Upper lobe of left lung (tissue), 6 donors: ENCODE results near the gene ASTL. TPM values are rescaled to one million over a fixed set of nuclear protein-coding genes. Genes with fewer than 3 reads are reported as not detected.

ENCODE experiments used
- ATAC-seq, 2 donors: fragments of 200-7000 bp; cut with Tn5 transposase; one replicate each; pipeline ENCODE4 v1.9.1; 2022; ENCODE audit warnings: mild to moderate bottlenecking in 2 of 2, moderate library complexity in 2 of 2; ENCODE audit not compliant: low FRiP score in 2 of 2
- DNase-seq, 2 donors: peaks; one replicate each; pipeline ENCODE4 v3.0.0-alpha.2; 2019 to 2020
- H3K27ac ChIP-seq, 4 donors: fragments of 200-600 bp; sonication (generic); one replicate each; pipeline ENCODE4 v1.5.1; 2016 to 2019
- H3K27me3 ChIP-seq, 4 donors: fragments of 200-600 bp; sonication (generic); one replicate each; pipeline ENCODE4 v1.5.1; 2017 to 2019
- H3K36me3 ChIP-seq, 4 donors: fragments of 200-600 bp; sonication (generic); one replicate each; pipeline ENCODE4 v1.5.1; 2016 to 2019
- H3K4me1 ChIP-seq, 4 donors: fragments of 200-600 bp; sonication (generic); one replicate each; pipeline ENCODE4 v1.5.1; 2018 to 2019
- H3K4me3 ChIP-seq, 4 donors: fragments of 200-600 bp; sonication (generic); one replicate each; pipeline ENCODE4 v1.5.1; 2017 to 2019; ENCODE audit warnings: mild to moderate bottlenecking in 2 of 4, moderate library complexity in 1 of 4
- H3K9me3 ChIP-seq, 4 donors: fragments of 200-600 bp; sonication (generic); one replicate each; pipeline ENCODE4 v1.5.1; 2018 to 2019
- CTCF ChIP-seq, 6 experiments: fragments of 450-650 bp in 4 of 6; fragments of 200-600 bp in 2 of 6; sonication (generic) in 2 of 6; IDR thresholded peaks; one replicate each; pipeline ENCODE4 v1.5.1; 2016 to 2019; ENCODE audit warnings: antibody characterized with exemption in 6 of 6
- EP300 ChIP-seq, 4 donors: sonication (generic); formaldehyde crosslinking; IDR thresholded peaks; one replicate each; pipeline ENCODE4 v1.5.1; 2017; ENCODE audit warnings: antibody characterized with exemption in 4 of 4, control low read depth in 2 of 4
- POLR2A ChIP-seq, 4 donors: fragments of 450-650 bp; IDR thresholded peaks; one replicate each; pipeline ENCODE4 v1.5.1; 2016 to 2017; ENCODE audit warnings: antibody characterized with exemption in 4 of 4, mild to moderate bottlenecking in 2 of 4
- POLR2AphosphoS5 ChIP-seq, 2 donors: sonication (generic); formaldehyde crosslinking; IDR thresholded peaks; one replicate each; pipeline ENCODE4 v1.5.1; 2017; ENCODE audit warnings: antibody characterized with exemption in 2 of 2
- WGBS, 2 donors: methylation state at CpG; one replicate each; pipeline ENCODE4 v1.1.5; 2017 to 2018; 5-methylcytosine and 5-hydroxymethylcytosine counted together
- total RNA-seq, 6 donors: library from RNA; depleted of rRNA in 4 of 6; stranded (reverse); fragments of >200 nt in 4 of 6; gene quantifications; one replicate each; pipeline versions ENCODE4 v1.1.0 to v1.2.1, GENCODE V29; 2016 to 2021
- donor health status: DM: no; HTN: no; CAD: no; lungs with moderate emphysema.
- donor health status: DM: no; HTN: yes; CAD: no; lungs with severe emphysema.

Gene ASTL
- total RNA-seq, 6 donors from 2014 or later = 0.23 to 1.3 (median 0.27) TPM; not detected in 3

- ATAC-seq (no peak), DNase-seq (no peak)
- H3K27ac ChIP-seq = no peak overlapping the region
- WGBS, 2 donors = 82 to 87% methylated on average over 10 of the region's 10 CpGs
- no peaks in the 10 kb centered on the region for H3K36me3 ChIP-seq
- H3K9me3 ChIP-seq = no peaks in the 10 kb centered on the region
- TF ChIP-seq POLR2A (IDR thresholded peaks at IDR 0.05) (no peak), CTCF (IDR thresholded peaks at IDR 0.05) (no peak), EP300 (IDR thresholded peaks at IDR 0.05) (no peak), POLR2AphosphoS5 (IDR thresholded peaks at IDR 0.05) (no peak)
- no peaks in the 10 kb centered on the region for H3K4me1 ChIP-seq
- H3K4me3 ChIP-seq = no peak overlapping the region
- no peaks in the 10 kb centered on the region for H3K27me3 ChIP-seq
Measured at GRCh38 chr2:96131152-96131812, 7.0 kb downstream of the ASTL start.

- TF ChIP-seq POLR2A (IDR thresholded peaks at IDR 0.05) = no peak
- TF ChIP-seq EP300 (IDR thresholded peaks at IDR 0.05) = no peak
- no peak for TF ChIP-seq CTCF (IDR thresholded peaks at IDR 0.05)
- TF ChIP-seq POLR2AphosphoS5 (IDR thresholded peaks at IDR 0.05) = no peak
- Histone ChIP-seq H3K4me3 (no peak overlapping the region), H3K36me3 (no peaks in the 10 kb centered on the region), H3K4me1 (no peaks in the 10 kb centered on the region), H3K27me3 (no peaks in the 10 kb centered on the region), H3K27ac (no peak overlapping the region), H3K9me3 (no peaks in the 10 kb centered on the region)
- WGBS, 2 donors = 84 to 89% methylated on average over 4 of the region's 4 CpGs
- DNase-seq = no peak
- ATAC-seq = no peak
Measured at GRCh38 chr2:96130483-96130882, 7.8 kb downstream of the ASTL start.

- DNase-seq (no peak), ATAC-seq (no peak)
- Histone ChIP-seq H3K36me3 (no peaks in the 10 kb centered on the region), H3K4me1 (no peaks in the 10 kb centered on the region), H3K9me3 (no peaks in the 10 kb centered on the region), H3K27ac (no peak overlapping the region), H3K27me3 (no peaks in the 10 kb centered on the region), H3K4me3 (no peak overlapping the region)
- no peak for TF ChIP-seq CTCF (IDR thresholded peaks at IDR 0.05)
- TF ChIP-seq POLR2AphosphoS5 (IDR thresholded peaks at IDR 0.05) = no peak
- TF ChIP-seq EP300 (IDR thresholded peaks at IDR 0.05) = no peak
- TF ChIP-seq POLR2A (IDR thresholded peaks at IDR 0.05) = no peak
- 79 to 80% methylated on average over 16 of the region's 16 CpGs for WGBS, 2 donors
Measured at GRCh38 chr2:96129528-96130120, 8.7 kb downstream of the ASTL start.

- Histone ChIP-seq H3K27ac (no peak overlapping the region), H3K36me3 (no peaks in the 10 kb centered on the region), H3K27me3 (no peaks in the 10 kb centered on the region), H3K4me3 (no peak overlapping the region), H3K4me1 (no peaks in the 10 kb centered on the region), H3K9me3 (no peaks in the 10 kb centered on the region)
- DNase-seq (no peak), ATAC-seq (no peak)
- 87 to 90% methylated on average over 6 of the region's 6 CpGs for WGBS, 2 donors
- TF ChIP-seq POLR2A (IDR thresholded peaks at IDR 0.05) (no peak), CTCF (IDR thresholded peaks at IDR 0.05) (no peak), POLR2AphosphoS5 (IDR thresholded peaks at IDR 0.05) (no peak), EP300 (IDR thresholded peaks at IDR 0.05) (no peak)
Measured at GRCh38 chr2:96128456-96128855, 9.8 kb downstream of the ASTL start.
